GM19395 (cell line): Measurements from ENCODE around the gene HIBADH.
A peak's percentile ranks its signal among the peaks of the same experiment; 100 is the strongest.
"Not testable (repeated sequence)": the region's sequence is repeated elsewhere in the genome, so short reads cannot be mapped to it uniquely, and the experiment has no call there.

ENCODE experiments used
- ATAC-seq: cut with Tn5 transposase; IDR thresholded peaks from one replicate; pipeline ENCODE4 v1.9.1; 2021; ENCODE audit warnings: mild to moderate bottlenecking, moderate library complexity; ENCODE audit not compliant: unreplicated experiment

Gene HIBADH

GRCh38 chr7:27680610-27681009 lies 17.9 kb upstream of the HIBADH start:
- no peak for ATAC-seq

- ATAC-seq: no peak
Measured at GRCh38 chr7:27678617-27679260, 16.1 kb upstream of the HIBADH start.

GRCh38 chr7:27677912-27678612 lies 15.4 kb upstream of the HIBADH start:
- ATAC-seq: no peak

GRCh38 chr7:27674126-27674525 lies 11.4 kb upstream of the HIBADH start:
- ATAC-seq: not testable (repeated sequence)

- no peak for ATAC-seq
Measured at GRCh38 chr7:27671675-27672074, 9.0 kb upstream of the HIBADH start.

- ATAC-seq: no peak
Measured at GRCh38 chr7:27670676-27671075, 8.0 kb upstream of the HIBADH start.

GRCh38 chr7:27670177-27670576 lies 7.5 kb upstream of the HIBADH start:
- ATAC-seq: no peak

- no peak for ATAC-seq
Measured at GRCh38 chr7:27665531-27665930, 2.8 kb upstream of the HIBADH start.

GRCh38 chr7:27663989-27664331 lies 1.3 kb upstream of the HIBADH start:
- ATAC-seq: no peak

GRCh38 chr7:27661811-27662489 lies 733 bp downstream of the HIBADH start:
- ATAC-seq: peak; percentile 8

GRCh38 chr7:27656724-27657123 lies 6.0 kb downstream of the HIBADH start:
- ATAC-seq: no peak

GRCh38 chr7:27655184-27655583 lies 7.5 kb downstream of the HIBADH start:
- no peak for ATAC-seq

GRCh38 chr7:27652518-27652917 lies 10.2 kb downstream of the HIBADH start:
- no peak for ATAC-seq

GRCh38 chr7:27651702-27652101 lies 11.0 kb downstream of the HIBADH start:
- ATAC-seq: no peak

- ATAC-seq: no peak
Measured at GRCh38 chr7:27650283-27650682, 12.4 kb downstream of the HIBADH start.

- ATAC-seq: no peak
Measured at GRCh38 chr7:27647489-27647888, 15.2 kb downstream of the HIBADH start.

- ATAC-seq: no peak
Measured at GRCh38 chr7:27647046-27647445, 15.6 kb downstream of the HIBADH start.

- ATAC-seq: no peak
Measured at GRCh38 chr7:27642271-27642670, 20.4 kb downstream of the HIBADH start.

- ATAC-seq: peak; percentile 97
Measured at GRCh38 chr7:27641581-27642230, 21.0 kb downstream of the HIBADH start.

- ATAC-seq: no peak
Measured at GRCh38 chr7:27640884-27641574, 21.7 kb downstream of the HIBADH start.

GRCh38 chr7:27639851-27640250 lies 22.8 kb downstream of the HIBADH start:
- no peak for ATAC-seq
